ENCODE data around the gene RAI1.

RAI1 gene

DNA sequence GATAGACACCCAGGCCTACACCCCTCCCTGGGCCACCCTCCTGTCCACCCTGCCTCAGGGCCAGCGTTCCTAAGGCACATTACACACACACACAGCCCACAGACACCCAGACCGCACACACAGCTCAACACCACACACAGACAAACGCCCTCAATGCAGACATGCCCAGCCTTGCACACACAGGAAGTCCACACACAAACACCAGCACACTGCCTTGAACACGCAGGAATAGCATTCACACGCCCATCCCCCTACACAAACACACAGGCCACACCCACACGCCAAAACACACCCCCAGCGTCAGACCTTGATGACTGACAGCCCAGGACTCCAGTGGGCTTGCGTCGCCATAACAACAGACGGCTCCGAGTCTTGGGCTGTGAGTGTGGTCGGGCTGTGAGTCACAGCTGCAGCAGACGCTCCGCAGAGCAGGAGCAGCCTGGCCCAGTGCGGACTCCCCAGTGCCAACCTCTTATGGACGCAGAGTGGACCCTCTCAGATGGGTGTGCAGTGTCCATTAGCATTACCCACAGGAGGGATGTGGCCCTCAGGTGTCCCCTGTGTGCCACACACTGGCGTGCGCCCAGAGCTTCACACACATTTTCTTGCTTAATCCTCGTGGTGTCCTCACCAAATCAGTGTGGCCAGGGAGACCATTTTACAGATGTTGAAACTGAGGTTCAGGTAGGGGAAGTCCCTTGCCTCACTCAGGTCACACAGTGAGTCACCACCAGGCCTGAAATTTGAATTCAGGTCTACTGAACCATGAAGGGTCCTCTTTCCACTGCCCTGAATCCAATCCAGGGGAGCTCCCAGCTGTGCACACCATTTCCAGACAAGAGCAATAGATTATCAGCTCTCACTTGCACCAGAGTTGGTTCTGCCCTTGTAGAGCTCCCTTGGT lies 17.8 kb upstream of the RAI1 start:
- no peak for TF ChIP-seq CTCF (IDR thresholded peaks at IDR 0.05)

DNA sequence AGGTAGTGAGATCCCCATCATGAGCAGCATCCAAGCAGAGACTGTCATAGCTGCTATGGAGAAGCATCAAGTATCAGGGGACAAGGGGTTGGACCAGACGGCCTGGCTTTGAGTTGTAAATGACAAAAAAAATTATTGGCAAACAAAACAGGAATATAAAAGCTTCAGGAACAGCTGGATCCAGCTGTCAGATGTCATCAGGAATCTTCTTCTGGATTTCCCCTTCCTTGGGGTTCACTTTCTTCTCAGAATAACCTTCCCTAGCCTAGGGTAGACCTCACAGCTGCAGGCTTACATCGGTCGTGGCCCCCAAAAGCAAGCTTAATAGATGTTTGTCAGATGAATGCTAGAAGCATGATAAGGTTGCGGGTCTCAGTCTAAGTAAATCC lies 17.2 kb upstream of the RAI1 start:
- TF ChIP-seq CTCF (IDR thresholded peaks at IDR 0.05), result no peak

DNA sequence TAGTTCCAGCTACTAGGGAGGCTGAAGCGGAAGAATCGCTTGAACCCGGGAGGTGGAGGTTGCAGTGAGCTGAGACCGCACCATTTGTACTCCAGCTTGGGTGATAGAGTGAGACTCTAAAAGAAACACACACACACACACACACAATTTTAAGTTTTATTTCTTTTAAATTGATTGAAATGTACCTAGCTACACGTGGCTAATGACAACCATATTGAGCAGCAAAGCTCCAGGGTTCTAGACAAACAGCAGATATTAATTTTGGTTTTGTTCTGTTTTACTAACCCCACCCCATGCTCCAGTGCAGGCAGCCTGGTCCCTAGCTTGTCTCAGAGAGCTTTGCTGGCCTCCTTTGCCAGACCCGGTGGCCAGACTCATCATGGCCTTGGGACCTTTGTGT lies 16.0 kb upstream of the RAI1 start:
- TF ChIP-seq CTCF (IDR thresholded peaks at IDR 0.05), result no peak

DNA sequence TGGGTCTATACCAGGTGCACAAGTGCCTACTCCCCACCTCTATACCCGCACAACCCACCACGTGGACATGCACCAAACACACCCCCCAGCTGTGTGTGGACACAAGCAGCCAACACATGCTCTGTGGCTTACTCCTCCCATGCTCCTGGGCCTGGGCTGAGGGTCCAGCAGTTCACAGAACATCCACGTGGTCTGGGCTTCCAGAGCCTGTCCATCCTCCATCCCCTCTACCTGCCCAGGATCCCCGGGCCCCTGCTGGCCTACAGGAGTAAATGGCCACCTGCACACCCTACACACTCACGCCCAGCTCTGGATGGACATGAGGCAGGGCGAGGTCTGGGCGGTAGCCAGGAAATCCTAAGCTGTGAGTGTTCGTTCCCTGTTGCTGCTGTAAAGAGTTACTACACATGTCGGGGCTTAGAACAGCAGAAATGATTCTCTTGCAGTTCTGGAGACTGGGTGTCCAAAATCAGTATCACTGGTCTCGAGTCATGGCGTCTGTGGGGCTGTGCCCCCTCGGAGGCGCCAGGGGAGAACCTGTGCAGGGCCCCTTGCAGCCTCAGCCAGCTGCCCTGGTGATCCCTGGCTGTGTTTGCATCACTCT lies 15.0 kb upstream of the RAI1 start:
- TF ChIP-seq CTCF (IDR thresholded peaks at IDR 0.05), result no peak

DNA sequence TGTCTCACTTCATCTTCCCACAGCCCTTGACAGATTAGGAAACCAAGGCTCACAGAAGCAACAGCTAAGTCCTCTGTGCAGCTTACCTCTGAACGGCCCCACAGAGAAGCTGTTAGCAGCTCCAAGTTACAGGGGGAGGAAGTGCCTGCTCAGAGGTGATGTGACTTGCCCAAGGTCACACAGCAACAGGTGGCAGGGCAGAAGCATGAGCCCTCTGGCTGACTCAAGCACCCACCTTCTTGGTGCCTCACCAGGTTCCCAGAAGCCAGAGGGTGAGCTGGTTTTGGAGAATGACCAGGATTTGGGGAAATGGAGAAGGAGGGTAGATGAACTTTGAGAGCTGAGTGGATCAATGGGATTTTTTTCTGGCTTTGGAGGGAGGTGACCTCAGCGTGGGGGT lies 14.0 kb upstream of the RAI1 start:
- no peak for TF ChIP-seq CTCF (IDR thresholded peaks at IDR 0.05)

DNA sequence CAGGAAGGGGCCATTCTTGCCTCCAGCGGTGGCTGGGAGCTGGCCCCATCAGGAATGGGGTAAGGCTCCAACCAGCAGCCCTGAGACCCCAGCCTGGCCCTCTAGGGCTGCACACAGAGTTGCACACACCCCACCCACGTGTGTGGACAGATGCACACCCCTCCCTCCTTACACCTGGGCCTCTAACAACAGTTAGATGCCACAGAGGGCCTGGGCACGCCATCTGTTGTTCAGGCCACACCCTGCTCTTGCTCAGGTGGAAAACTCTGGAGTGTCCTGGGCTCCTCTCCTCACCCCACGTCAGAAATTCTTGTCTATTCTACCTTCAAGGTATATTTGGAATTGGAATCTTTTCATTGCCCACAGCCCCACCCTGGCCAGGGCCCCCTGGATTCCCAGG lies 13.3 kb upstream of the RAI1 start:
- no peak for TF ChIP-seq CTCF (IDR thresholded peaks at IDR 0.05)

DNA sequence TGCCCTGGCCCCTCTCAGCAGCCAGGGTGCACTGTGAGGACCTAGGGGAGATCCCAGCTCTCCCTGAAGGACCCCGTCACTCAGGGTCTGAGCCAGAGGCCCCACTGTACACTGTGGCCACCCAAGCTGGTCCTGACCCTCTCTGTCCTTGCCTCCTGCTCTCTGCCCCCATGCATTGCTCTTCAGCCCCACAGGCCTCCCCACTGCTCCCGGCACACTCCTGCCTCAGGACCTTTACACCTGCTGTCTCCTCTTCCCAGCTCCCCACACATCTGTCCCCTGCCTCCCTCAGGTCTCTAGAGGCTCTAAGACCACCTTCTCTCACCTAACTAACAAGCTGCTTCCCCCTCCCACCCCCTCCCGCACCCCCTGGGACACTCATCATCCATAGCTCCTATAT lies 12.9 kb upstream of the RAI1 start:
- TF ChIP-seq CTCF (IDR thresholded peaks at IDR 0.05), result no peak

Data from LNCAP (cell line).